H1 (cell line): Measurements from ENCODE around the gene MAN1C1. TPM values are rescaled to one million over a fixed set of nuclear protein-coding genes. Genes with fewer than 3 reads are reported as not detected.

Experiments
- CTCF ChIA-PET: fragments of 300-600 bp; sonication (Branson Sonifier 250); formaldehyde crosslinking; loops from one replicate; lab custom pipeline; 2021; ENCODE audit not compliant: partially characterized antibody; lab: Charles Lee
- POLR2A ChIA-PET: fragments of 300-600 bp; sonication (Branson Sonifier 250); formaldehyde crosslinking; loops from one replicate; lab custom pipeline; 2021; ENCODE audit warnings: inconsistent platforms; ENCODE audit not compliant: partially characterized antibody; lab: Charles Lee
- DNase-seq, 2 experiments: peaks; one replicate each; pipeline versions ENCODE4 v3.0.0 to v3.0.0-alpha.2; 2010 to 2022; ENCODE audit warnings: low spot score in 2 of 2, low read depth in 1 of 2, mixed read lengths in 1 of 2
- FAIRE-seq: peaks from 2 replicates; lab custom pipeline; 2011; peaks lifted over from hg19 to GRCh38; lab: Jason Lieb, UNC
- H2AFZ ChIP-seq: 2 replicates; pipeline ENCODE4 v1.8.1; 2012; ENCODE audit warnings: low read length, inconsistent platforms
- H2AK5ac ChIP-seq: 2 replicates; pipeline ENCODE4 v1.6.1; 2013; ENCODE audit warnings: low read depth, low read length
- H2BK120ac ChIP-seq: replicated peaks from 2 replicates; pipeline ENCODE3; 2013; ENCODE audit warnings: low read depth, low read length, inconsistent platforms
- H2BK12ac ChIP-seq: 2 replicates; pipeline ENCODE4 v1.6.1; 2013; ENCODE audit warnings: low read depth, low read length
- H2BK15ac ChIP-seq: 2 replicates; pipeline ENCODE4 v1.6.1; 2013; ENCODE audit warnings: low read length
- H2BK20ac ChIP-seq: 2 replicates; pipeline ENCODE4 v1.6.1; 2013; ENCODE audit warnings: low read length
- H2BK5ac ChIP-seq: 2 replicates; pipeline ENCODE4 v1.6.1; 2013; ENCODE audit warnings: low read depth, low read length
- H3K14ac ChIP-seq: 2 replicates; pipeline ENCODE4 v1.6.1; 2013; ENCODE audit warnings: inconsistent platforms; ENCODE audit not compliant: insufficient read length
- H3K18ac ChIP-seq: 2 replicates; pipeline ENCODE4 v1.6.1; 2013; ENCODE audit warnings: low read length; ENCODE audit errors: extremely low read depth
- H3K23ac ChIP-seq: 2 replicates; pipeline ENCODE4 v1.6.1; 2013; ENCODE audit warnings: inconsistent platforms; ENCODE audit not compliant: insufficient read length
- H3K23me2 ChIP-seq: 2 replicates; pipeline ENCODE4 v1.6.1; 2013; ENCODE audit warnings: low read depth, low read length
- H3K27ac ChIP-seq: 2 replicates; pipeline ENCODE4 v1.6.1; 2011; ENCODE audit warnings: low read depth, low read length, inconsistent platforms
- H3K27me3 ChIP-seq, 4 experiments: replicated peaks in 1 of 4; 1 replicate in 1 of 4; 2 replicates in 3 of 4; pipeline versions ENCODE4 v1.6.1 to v1.8.1; 2011 to 2013; ENCODE audit warnings: low read length in 3 of 4, mild to moderate bottlenecking in 3 of 4, inconsistent platforms in 2 of 4, mixed read lengths in 2 of 4, moderate library complexity in 1 of 4; ENCODE audit not compliant: control insufficient read depth in 3 of 4, insufficient read depth in 3 of 4; ENCODE audit errors: extremely low read depth in 1 of 4
- H3K36me3 ChIP-seq, 4 experiments: 2 replicates each; pipeline versions ENCODE4 v1.6.1 to v1.8.1; 2011 to 2013; ENCODE audit warnings: mild to moderate bottlenecking in 4 of 4, low read length in 3 of 4, moderate library complexity in 2 of 4, control low read depth in 1 of 4, inconsistent platforms in 1 of 4; ENCODE audit not compliant: insufficient read depth in 4 of 4, control insufficient read depth in 2 of 4
- H3K4ac ChIP-seq: replicated peaks from 2 replicates; pipeline ENCODE3; 2013; ENCODE audit warnings: low read length, low read depth, mixed read lengths, inconsistent platforms; ENCODE audit not compliant: insufficient read length
- H3K4me1 ChIP-seq, 4 experiments: replicated peaks in 1 of 4; 1 replicate in 1 of 4; 2 replicates in 3 of 4; pipeline versions ENCODE4 v1.6.1 to v1.8.1; 2011 to 2013; ENCODE audit warnings: low read length in 3 of 4, inconsistent platforms in 2 of 4, mixed read lengths in 1 of 4; ENCODE audit not compliant: insufficient read depth in 4 of 4, control insufficient read depth in 3 of 4
- H3K4me2 ChIP-seq, 2 experiments: 2 replicates each; pipeline versions ENCODE4 v1.6.1 to v1.8.1; 2011 to 2013; ENCODE audit warnings: low read depth in 2 of 2, low read length in 2 of 2, control low read depth in 1 of 2, inconsistent platforms in 1 of 2, mild to moderate bottlenecking in 1 of 2; ENCODE audit not compliant: insufficient read depth in 1 of 2
- H3K4me3 ChIP-seq, 4 experiments: fragments of 200-600, 300-600 bp in 1 of 4; sonication (generic), shearing (Covaris generic), sonication (Bioruptor Twin) in 1 of 4; 2 replicates each; pipeline versions ENCODE4 v1.5.1 to v1.8.1; 2011 to 2016; ENCODE audit warnings: low read length in 4 of 4, low read depth in 3 of 4, control low read depth in 2 of 4, inconsistent platforms in 2 of 4, mild to moderate bottlenecking in 2 of 4, mixed read lengths in 1 of 4, moderate library complexity in 1 of 4; ENCODE audit not compliant: insufficient read depth in 2 of 4; ENCODE audit errors: extremely low read depth in 1 of 4
- H3K56ac ChIP-seq: replicated peaks from 2 replicates; pipeline ENCODE3; 2013; ENCODE audit warnings: low read depth, mild to moderate bottlenecking, mixed read lengths, low read length, inconsistent platforms; ENCODE audit not compliant: insufficient read length
- H3K79me1 ChIP-seq: 2 replicates; pipeline ENCODE4 v1.6.1; 2013; ENCODE audit warnings: low read depth, low read length, control low read depth
- H3K79me2 ChIP-seq, 2 experiments: 2 replicates each; pipeline versions ENCODE4 v1.6.1 to v1.8.1; 2012 to 2013; ENCODE audit warnings: low read length in 2 of 2, mild to moderate bottlenecking in 2 of 2, inconsistent platforms in 1 of 2; ENCODE audit not compliant: insufficient read depth in 2 of 2, control insufficient read depth in 1 of 2
- H3K9ac ChIP-seq, 4 experiments: replicated peaks in 1 of 4; 1 replicate in 1 of 4; 2 replicates in 3 of 4; pipeline versions ENCODE4 v1.6.1 to v1.8.1; 2011 to 2013; ENCODE audit warnings: low read depth in 3 of 4, low read length in 3 of 4, control low read depth in 2 of 4, mild to moderate bottlenecking in 2 of 4, moderate library complexity in 2 of 4, inconsistent platforms in 1 of 4; ENCODE audit errors: extremely low read depth in 1 of 4
- H3K9me3 ChIP-seq, 2 experiments: 2 replicates each; pipeline versions ENCODE4 v1.6.1 to v1.8.1; 2012 to 2013; ENCODE audit warnings: mild to moderate bottlenecking in 2 of 2, moderate library complexity in 2 of 2, control low read depth in 1 of 2, inconsistent platforms in 1 of 2, low read depth in 1 of 2, low read length in 1 of 2, mixed read lengths in 1 of 2; ENCODE audit not compliant: insufficient read depth in 2 of 2
- H4K20me1 ChIP-seq, 2 experiments: replicated peaks in 1 of 2; 2 replicates each; pipeline versions ENCODE3 to v1.8.1; 2011 to 2013; ENCODE audit warnings: inconsistent platforms in 2 of 2, low read length in 2 of 2, mild to moderate bottlenecking in 1 of 2; ENCODE audit not compliant: insufficient read depth in 2 of 2, control insufficient read depth in 1 of 2
- H4K5ac ChIP-seq: 2 replicates; pipeline ENCODE4 v1.6.1; 2013; ENCODE audit warnings: low read length, low read depth, mixed read lengths, inconsistent platforms; ENCODE audit not compliant: insufficient read length
- H4K8ac ChIP-seq: 2 replicates; pipeline ENCODE4 v1.8.0; 2013; ENCODE audit warnings: mild to moderate bottlenecking, moderate library complexity, low read length, inconsistent platforms; ENCODE audit not compliant: insufficient read depth; ENCODE audit errors: extremely low read depth
- H4K91ac ChIP-seq: replicated peaks from 2 replicates; pipeline ENCODE3; 2013; ENCODE audit warnings: low read length, mixed read lengths, inconsistent platforms; ENCODE audit not compliant: insufficient read length
- CHD2 ChIP-seq: IDR thresholded peaks from 2 replicates; pipeline ENCODE4 v1.6.1; 2012; ENCODE audit warnings: low read length, improper control_type of control experiment
- GTF2F1 ChIP-seq: IDR thresholded peaks from 2 replicates; pipeline ENCODE4 v1.6.1; 2012; ENCODE audit warnings: low read depth, low read length, improper control_type of control experiment, borderline replicate concordance
- HDAC2 ChIP-seq, 2 experiments: fragments of 300-600 bp in 1 of 2; sonication (generic) in 1 of 2; IDR thresholded peaks; 2 replicates each; pipeline ENCODE4 v1.6.1; 2011 to 2012; ENCODE audit warnings: low read depth in 2 of 2, low read length in 2 of 2, mild to moderate bottlenecking in 2 of 2, moderate library complexity in 2 of 2, borderline replicate concordance in 1 of 2, inconsistent platforms in 1 of 2
- HDAC6 ChIP-seq: IDR thresholded peaks from one replicate; pipeline ENCODE4 v1.7.1; 2012; ENCODE audit warnings: low read depth, mild to moderate bottlenecking, inconsistent platforms, low read length, moderate library complexity
- PHF8 ChIP-seq: fragments of 200-600 bp; sonication (generic); conservative IDR thresholded peaks from 2 replicates; pipeline ENCODE4 v1.7.1; 2012; ENCODE audit warnings: low read depth, mild to moderate bottlenecking, inconsistent platforms, low read length, moderate library complexity
- RNF2 ChIP-seq: fragments of 200-900, 300-1000 bp; sonication (generic); IDR thresholded peaks from 2 replicates; pipeline ENCODE4 v1.7.1; 2016; ENCODE audit warnings: borderline replicate concordance, low read depth, mild to moderate bottlenecking, antibody characterized with exemption, low read length; ENCODE audit not compliant: poor library complexity, severe bottlenecking; ENCODE audit errors: missing control alignments
- TEAD4 ChIP-seq: IDR thresholded peaks from 2 replicates; pipeline ENCODE4 v1.6.1; 2012; ENCODE audit warnings: low read depth, low read length, inconsistent platforms, mixed read lengths
- WGBS, 2 experiments: shearing (Covaris generic) in 1 of 2; methylation state at CpG; one replicate each; pipeline versions ENCODE4 v1.1.6 to v1.1.7; 2013 to 2015; ENCODE audit warnings: low lambda C conversion rate in 2 of 2, mixed read lengths in 2 of 2, inconsistent platforms in 1 of 2, low coverage in 1 of 2, missing lambda C conversion rate in 1 of 2; ENCODE audit not compliant: insufficient replicate concordance in 2 of 2, insufficient coverage in 1 of 2, insufficient read length in 1 of 2; ENCODE audit errors: extremely low coverage in 1 of 2, missing lambda C conversion rate in 1 of 2; 5-methylcytosine and 5-hydroxymethylcytosine counted together
- polyA plus RNA-seq, 7 experiments: library from polyadenylated mRNA; depleted of rRNA in 3 of 7; stranded (reverse) in 5 of 7; unstranded in 2 of 7; fragments of >200 nt in 5 of 7; fragments of 200-250 nt in 2 of 7; gene quantifications; 1 replicate in 5 of 7; 2 replicates in 1 of 7; 4 replicates in 1 of 7; pipeline versions ENCODE4 v1.2.1 to v1.2.3, GENCODE V29; 2011 to 2013; ENCODE audit warnings: missing spikeins in 2 of 7, mixed read lengths in 2 of 7
- total RNA-seq: library from RNA; stranded (reverse); fragmentation: NEBNext Ultra II Directional; extraction: Animal tissue kit (Norgen Biotek cat#: 25700); gene quantifications from 2 replicates; pipeline ENCODE4 v1.2.1, GENCODE V29; 2021

The MAN1C1 gene
- total and polyA plus RNA-seq, 2 of the 8 experiments (the other 6 are each of a cell fraction or from before 2014, with no cell fraction given) = 7.8 to 15.2 TPM

DNA sequence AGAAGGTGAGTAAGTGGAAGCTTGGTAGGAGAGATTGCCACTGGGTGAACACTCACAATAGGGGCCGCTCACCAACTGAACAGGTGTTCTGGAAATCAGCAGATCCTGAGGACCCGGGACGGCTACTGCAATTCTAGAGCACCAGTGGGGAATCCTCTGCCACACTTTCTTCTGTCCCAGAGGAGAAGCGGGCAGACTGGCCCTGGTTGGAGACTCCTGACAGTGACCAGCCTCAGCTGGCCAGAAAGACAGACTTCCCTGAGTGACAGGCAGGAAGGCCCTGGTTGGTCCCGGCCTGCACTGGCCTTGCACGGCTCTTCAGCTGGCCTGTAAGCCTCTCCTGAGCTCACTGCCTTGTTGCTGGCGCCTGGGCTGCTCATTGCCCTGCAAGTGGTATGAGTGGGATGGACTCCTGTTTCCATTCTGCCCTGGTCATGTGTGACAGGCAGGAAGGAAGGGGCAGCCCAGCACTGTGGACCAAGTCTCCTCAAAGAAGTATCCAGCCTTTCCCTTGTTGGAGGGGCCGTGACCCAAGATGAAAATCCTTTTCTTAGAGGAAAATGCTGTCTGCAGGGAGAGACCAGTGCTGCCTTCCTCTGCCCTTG is 34.5 kb downstream of the MAN1C1 start:
- H2AK5ac ChIP-seq = no peak overlapping the region

More for the DNA sequence above, 34.5 kb downstream of the MAN1C1 start:
- no peaks in the 10 kb centered on the region for H3K9me3 ChIP-seq
- WGBS, 2 experiments = 87% methylated on average over 7 of the region's 8 CpGs; no CpG with 5 or more reads in 1 of the 2 experiments
- TF ChIP-seq HDAC6 (no peak), TEAD4 (no peak), CHD2 (no peak), PHF8 (no peak), GTF2F1 (no peak), HDAC2 (IDR thresholded peaks at IDR 0.05; ENCODE audit: borderline replicate concordance in 1 of 2, low read depth in 2 of 2, low read length in 2 of 2) (no peak), RNF2 (no peak)
- H3K79me2 ChIP-seq = no peaks in the 10 kb centered on the region
- H2BK5ac ChIP-seq = no peak overlapping the region
- H2BK20ac ChIP-seq = no peak overlapping the region
- DNase-seq = peak in 1 of 2 experiments; percentile 43
- no peak overlapping the region for H3K4me2 ChIP-seq
- no peaks in the 10 kb centered on the region for H3K4me1 ChIP-seq
- H3K27ac ChIP-seq = no peak overlapping the region
- CTCF ChIA-PET = interaction anchor here (0.8 to 1.8 kb wide), 7 partner anchors 8 to 159 kb away, joined by 3 to 5 read pairs (median 3); no protein-coding TSS in a partner anchor
- H2BK15ac ChIP-seq = no peak overlapping the region
- H3K18ac ChIP-seq = no peak overlapping the region
- POLR2A ChIA-PET = no interaction called here
- no peak overlapping the region for H2BK120ac ChIP-seq
- 0 out of 2 replicates have a peak overlapping the region, but pooled peaks have one; percentile 17 for H2BK12ac ChIP-seq
- no peak overlapping the region for H4K5ac ChIP-seq
- no peaks in the 10 kb centered on the region for H3K27me3 ChIP-seq
- H4K8ac ChIP-seq = peak overlapping the region; percentile 62; the same call in 1 of the 2 replicates
- no peak overlapping the region for H3K9ac ChIP-seq
- no peak for FAIRE-seq
- no peak overlapping the region for H3K4ac ChIP-seq
- no peak overlapping the region for H2AFZ ChIP-seq
- no peak overlapping the region for H4K91ac ChIP-seq
- H3K23me2 ChIP-seq = no peaks in the 10 kb centered on the region
- no peak overlapping the region for H3K14ac ChIP-seq
- peaks cover 0 to 2% of the 10 kb centered on the region in 2 experiments for H4K20me1 ChIP-seq
- peaks cover 6% of the 10 kb centered on the region; the same call in 1 of the 2 replicates for H3K79me1 ChIP-seq
- H3K56ac ChIP-seq = no peak overlapping the region
- no peak overlapping the region for H3K4me3 ChIP-seq
- H3K23ac ChIP-seq = no peak overlapping the region
- H3K36me3 ChIP-seq = no peaks in the 10 kb centered on the region
